Neuronal stem cell (in vitro differentiated cells): Measurements from ENCODE around the gene SLC15A4.

Source experiments
- DNase-seq: peaks from one replicate; pipeline ENCODE4 v3.0.0-alpha.2; 2013; ENCODE audit warnings: low spot score
- H2AFZ ChIP-seq: one replicate; pipeline ENCODE4 v1.6.1; 2013; ENCODE audit warnings: mild to moderate bottlenecking, low read length, inconsistent platforms
- H2AK5ac ChIP-seq: 2 replicates; pipeline ENCODE4 v1.6.1; 2013; ENCODE audit warnings: low read depth, mild to moderate bottlenecking, inconsistent platforms, low read length, moderate library complexity, mixed read lengths
- H2BK120ac ChIP-seq: 2 replicates; pipeline ENCODE4 v1.6.1; 2013; ENCODE audit warnings: low read depth, mild to moderate bottlenecking, inconsistent platforms, low read length, moderate library complexity, mixed read lengths
- H2BK12ac ChIP-seq: one replicate; pipeline ENCODE4 v1.6.1; 2013; ENCODE audit warnings: low read length, inconsistent platforms
- H2BK15ac ChIP-seq: 2 replicates; pipeline ENCODE4 v1.6.1; 2013; ENCODE audit warnings: mild to moderate bottlenecking, low read length, inconsistent platforms, mixed read lengths
- H2BK5ac ChIP-seq: one replicate; pipeline ENCODE4 v1.6.1; 2013; ENCODE audit warnings: inconsistent platforms, mild to moderate bottlenecking, low read length, moderate library complexity
- H3K14ac ChIP-seq: one replicate; pipeline ENCODE4 v1.6.1; 2013; ENCODE audit warnings: low read length, inconsistent platforms
- H3K18ac ChIP-seq: 2 replicates; pipeline ENCODE4 v1.6.1; 2013; ENCODE audit warnings: low read length, inconsistent platforms
- H3K23ac ChIP-seq: 2 replicates; pipeline ENCODE4 v1.6.1; 2013; ENCODE audit warnings: low read depth, mild to moderate bottlenecking, mixed read lengths, low read length, inconsistent platforms; ENCODE audit not compliant: poor library complexity
- H3K27ac ChIP-seq: replicated peaks from 3 replicates; pipeline ENCODE4 v1.5.1; 2013; ENCODE audit warnings: low read length, inconsistent platforms
- H3K27me3 ChIP-seq, 3 experiments: 2 replicates each; pipeline ENCODE4 v1.6.1; 2013; ENCODE audit warnings: low read length in 3 of 3, mild to moderate bottlenecking in 2 of 3, inconsistent platforms in 1 of 3, low read depth in 1 of 3, mixed read lengths in 1 of 3, moderate library complexity in 1 of 3; ENCODE audit not compliant: control insufficient read depth in 3 of 3, insufficient read depth in 3 of 3
- H3K36me3 ChIP-seq, 2 donors: replicated peaks in 1 of 2; 2 replicates each; pipeline ENCODE4 v1.6.1; 2013; ENCODE audit warnings: low read length in 2 of 2; ENCODE audit not compliant: control insufficient read depth in 2 of 2, insufficient read depth in 2 of 2
- H3K4ac ChIP-seq: 2 replicates; pipeline ENCODE4 v1.6.1; 2013; ENCODE audit warnings: inconsistent platforms, mild to moderate bottlenecking, low read length, moderate library complexity
- H3K4me1 ChIP-seq, 2 donors: 1 replicate in 1 of 2; 2 replicates in 1 of 2; pipeline ENCODE4 v1.6.1; 2013; ENCODE audit warnings: low read length in 2 of 2, low read depth in 1 of 2; ENCODE audit not compliant: control insufficient read depth in 2 of 2, insufficient read depth in 1 of 2
- H3K4me2 ChIP-seq: one replicate; pipeline ENCODE4 v1.6.1; 2013; ENCODE audit warnings: mild to moderate bottlenecking, low read length, inconsistent platforms; ENCODE audit not compliant: insufficient read depth, poor library complexity, severe bottlenecking
- H3K4me3 ChIP-seq, 2 donors: 2 replicates each; pipeline ENCODE4 v1.5.1; 2013; ENCODE audit warnings: low read length in 2 of 2, mild to moderate bottlenecking in 2 of 2, inconsistent platforms in 1 of 2, moderate library complexity in 1 of 2
- H3K79me1 ChIP-seq: one replicate; pipeline ENCODE4 v1.6.1; 2013; ENCODE audit warnings: low read depth, mild to moderate bottlenecking, inconsistent platforms, low read length, moderate library complexity
- H3K9ac ChIP-seq: one replicate; pipeline ENCODE4 v1.6.1; 2013; ENCODE audit warnings: mild to moderate bottlenecking, low read depth, low read length, inconsistent platforms; ENCODE audit not compliant: poor library complexity
- H3K9me3 ChIP-seq, 2 donors: replicated peaks in 1 of 2; 2 replicates each; pipeline versions ENCODE3 to v1.6.1; 2013; ENCODE audit warnings: low read length in 2 of 2, mild to moderate bottlenecking in 2 of 2, inconsistent platforms in 1 of 2, low read depth in 1 of 2, mixed read lengths in 1 of 2, moderate library complexity in 1 of 2; ENCODE audit not compliant: control insufficient read depth in 2 of 2, insufficient read depth in 1 of 2
- H4K8ac ChIP-seq: one replicate; pipeline ENCODE4 v1.6.1; 2013; ENCODE audit warnings: low read depth, mild to moderate bottlenecking, inconsistent platforms, low read length, moderate library complexity
- H4K91ac ChIP-seq: one replicate; pipeline ENCODE4 v1.6.1; 2013; ENCODE audit warnings: low read length, low read depth, mild to moderate bottlenecking, inconsistent platforms; ENCODE audit not compliant: poor library complexity
- WGBS, 2 donors: extraction: QIAGEN DNeasy Blood & Tissue Kit; methylation state at CpG; one replicate each; pipeline ENCODE4 v1.1.7; 2013; ENCODE audit warnings: missing lambda C conversion rate in 2 of 2, mixed read lengths in 1 of 2; ENCODE audit not compliant: insufficient read length in 2 of 2, insufficient replicate concordance in 1 of 2; ENCODE audit errors: extremely low coverage in 2 of 2; 5-methylcytosine and 5-hydroxymethylcytosine counted together

SLC15A4 gene

DNA sequence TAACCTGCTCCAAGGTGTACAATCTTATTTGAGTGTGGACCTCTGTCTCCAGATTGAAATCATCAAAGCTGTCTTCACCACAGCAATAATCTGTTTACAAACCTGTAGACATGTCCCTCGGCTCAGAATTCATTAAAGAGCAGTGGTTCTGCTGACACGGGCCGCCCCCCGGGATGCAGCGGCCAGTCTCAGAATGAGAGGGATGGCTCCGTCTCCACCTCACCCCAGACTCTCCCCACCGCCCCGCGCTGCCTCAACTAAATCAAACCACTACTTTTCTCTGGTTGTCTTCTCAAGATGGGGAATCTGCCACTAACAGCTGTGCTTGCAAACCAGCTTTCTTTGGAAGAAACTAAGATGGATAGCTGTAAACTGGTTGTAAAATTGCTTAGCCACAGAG, 56.2 kb downstream of the SLC15A4 start:
- no peaks in the 10 kb centered on the region for H3K36me3 ChIP-seq
- no peak overlapping the region for H2BK5ac ChIP-seq
- H2BK120ac ChIP-seq = no peak overlapping the region
- peaks cover 0 to 8% (median 0%) of the 10 kb centered on the region in 3 experiments for H3K27me3 ChIP-seq
- H3K9me3 ChIP-seq = peaks cover 0 to 2% of the 10 kb centered on the region in 2 donors
- peak overlapping the region; percentile 73 for H2AFZ ChIP-seq
- H3K27ac ChIP-seq = no peak overlapping the region
- H3K4ac ChIP-seq = no peak overlapping the region
- no peak for DNase-seq
- H3K4me2 ChIP-seq = peak overlapping the region; percentile 21
- no peak overlapping the region for H3K23ac ChIP-seq
- no peak overlapping the region for H3K9ac ChIP-seq
- H4K8ac ChIP-seq = no peak overlapping the region
- no peak overlapping the region for H3K4me3 ChIP-seq
- no peak overlapping the region for H3K14ac ChIP-seq
- H2BK15ac ChIP-seq = no peak overlapping the region
- H4K91ac ChIP-seq = no peak overlapping the region
- no CpG with 5 or more reads among the region's 9 CpGs for WGBS, 2 donors
- H2BK12ac ChIP-seq = no peak overlapping the region
- no peaks in the 10 kb centered on the region for H3K79me1 ChIP-seq
- no peak overlapping the region for H3K18ac ChIP-seq
- H3K4me1 ChIP-seq = peaks cover 4 to 9% of the 10 kb centered on the region in 2 donors
- H2AK5ac ChIP-seq = no peak overlapping the region

DNA sequence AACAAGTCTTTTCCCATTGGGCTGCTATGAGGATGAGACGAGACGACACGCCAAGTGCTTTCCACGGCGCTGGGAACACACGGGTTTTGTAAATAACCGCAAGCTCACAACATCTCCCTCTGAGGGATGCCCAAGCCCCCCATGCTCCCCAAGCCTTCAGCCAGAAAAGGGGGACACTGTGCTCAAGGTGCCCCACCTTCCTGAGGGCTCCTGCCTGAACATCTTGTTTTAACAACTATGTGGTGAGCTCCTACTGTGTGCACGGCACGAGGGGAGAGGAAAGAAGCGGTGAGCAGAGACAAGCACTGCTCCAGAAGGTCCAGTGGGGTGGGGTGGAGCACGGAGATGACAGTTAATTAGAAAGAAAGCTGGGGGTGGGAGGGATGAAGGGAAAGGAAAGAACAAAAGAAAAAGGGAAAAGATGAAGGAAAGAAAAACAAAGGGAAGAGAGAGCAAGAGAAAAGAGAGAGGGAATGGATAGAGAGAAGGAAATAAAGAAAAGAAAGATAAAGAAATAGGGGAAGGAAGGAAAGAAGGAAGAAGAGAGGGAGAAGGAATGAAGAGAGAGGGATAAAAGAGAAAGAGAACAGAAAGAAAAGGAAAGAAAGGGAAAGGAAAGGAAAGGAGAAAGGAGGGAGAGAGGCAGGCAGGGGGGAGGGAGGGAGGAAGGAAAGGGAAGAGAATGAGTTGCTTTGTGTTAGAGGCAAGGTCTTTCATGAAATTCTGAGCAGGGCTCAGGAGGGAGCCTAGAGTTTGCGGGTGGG, 56.8 kb downstream of the SLC15A4 start:
- Histone ChIP-seq H3K9me3 (peaks cover 0 to 2% of the 10 kb centered on the region in 2 donors), H2BK15ac (no peak overlapping the region), H3K79me1 (no peaks in the 10 kb centered on the region), H2AFZ (peak overlapping the region; percentile 73), H3K4me3 (no peak overlapping the region), H3K18ac (peak overlapping the region; percentile 72), H2AK5ac (no peak overlapping the region), H4K8ac (no peak overlapping the region), H2BK12ac (no peak overlapping the region), H3K9ac (no peak overlapping the region), H3K4ac (no peak overlapping the region), H3K27ac (no peak overlapping the region), H3K4me1 (peaks cover 4 to 9% of the 10 kb centered on the region in 2 donors), H3K14ac (no peak overlapping the region), H4K91ac (no peak overlapping the region), H3K27me3 (peaks cover 0 to 8% (median 0%) of the 10 kb centered on the region in 3 experiments), H2BK5ac (no peak overlapping the region), H3K4me2 (no peak overlapping the region), H3K36me3 (no peaks in the 10 kb centered on the region), H3K23ac (no peak overlapping the region), H2BK120ac (no peak overlapping the region)
- no peak for DNase-seq
- WGBS, 2 donors = no CpG with 5 or more reads among the region's 12 CpGs

DNA sequence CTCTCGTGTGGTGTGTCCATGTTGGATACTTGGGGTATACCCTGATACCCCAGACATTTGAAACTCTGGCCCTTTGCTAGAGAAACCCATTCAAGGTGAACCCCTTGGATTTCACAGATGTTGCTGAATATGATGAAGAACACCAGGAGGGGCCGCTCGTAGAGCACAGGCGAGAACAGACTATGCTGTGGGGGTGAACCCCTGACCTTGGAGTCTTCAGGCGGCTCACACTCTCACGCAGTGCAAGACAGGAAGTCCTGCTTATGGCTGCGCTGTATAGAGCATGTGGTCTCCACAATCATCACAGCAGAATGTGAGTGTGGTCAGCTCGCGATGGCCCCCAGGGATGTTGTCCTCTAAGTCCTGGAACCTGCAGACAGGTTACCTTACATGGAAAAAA, 60.4 kb downstream of the SLC15A4 start:
- Histone ChIP-seq H3K14ac (no peak overlapping the region), H2AFZ (no peak overlapping the region), H3K27me3 (peaks cover 0 to 10% (median 0%) of the 10 kb centered on the region in 3 experiments), H2BK120ac (no peak overlapping the region), H4K91ac (no peak overlapping the region), H2AK5ac (no peak overlapping the region), H2BK12ac (no peak overlapping the region), H2BK15ac (no peak overlapping the region), H3K9ac (no peak overlapping the region), H3K79me1 (no peaks in the 10 kb centered on the region), H2BK5ac (no peak overlapping the region), H3K4me1 (peaks cover 0 to 9% of the 10 kb centered on the region in 2 donors), H3K23ac (peak overlapping the region; percentile 12), H3K9me3 (no peaks in the 10 kb centered on the region), H3K4ac (no peak overlapping the region), H3K18ac (no peak overlapping the region), H3K27ac (no peak overlapping the region), H4K8ac (no peak overlapping the region), H3K4me2 (no peak overlapping the region), H3K36me3 (no peaks in the 10 kb centered on the region), H3K4me3 (no peak overlapping the region)
- no peak for DNase-seq
- WGBS, 2 donors = no CpG with 5 or more reads among the region's 9 CpGs

DNA sequence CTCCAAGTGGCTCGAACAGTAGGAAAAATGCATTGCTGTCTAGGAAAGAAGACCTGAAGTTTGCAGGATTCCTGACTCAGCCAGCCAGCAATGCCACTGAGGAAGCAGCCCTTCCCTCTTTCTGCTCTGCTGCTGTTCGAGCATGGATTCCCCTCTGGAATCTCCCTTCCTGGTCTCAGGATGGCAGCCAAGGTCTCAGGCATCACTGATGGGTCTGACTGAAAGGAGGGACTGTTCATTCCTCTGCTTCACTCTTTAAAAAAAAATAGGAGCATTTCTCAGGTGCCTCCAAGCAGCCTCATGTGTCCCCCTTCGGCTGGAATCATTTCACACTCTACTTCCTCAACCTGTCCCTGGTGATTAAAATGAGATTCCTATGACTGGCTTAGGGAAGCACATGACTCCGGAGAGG, 62.4 kb downstream of the SLC15A4 start:
- H2BK5ac ChIP-seq = no peak overlapping the region
- no peak overlapping the region for H2BK120ac ChIP-seq
- no peak overlapping the region for H3K9ac ChIP-seq
- no peak overlapping the region for H4K8ac ChIP-seq
- peaks cover 0 to 5% of the 10 kb centered on the region in 2 donors for H3K4me1 ChIP-seq
- no peak overlapping the region for H3K18ac ChIP-seq
- H3K36me3 ChIP-seq = no peaks in the 10 kb centered on the region
- no peaks in the 10 kb centered on the region for H3K79me1 ChIP-seq
- H3K14ac ChIP-seq = no peak overlapping the region
- H3K4ac ChIP-seq = no peak overlapping the region
- no peak for DNase-seq
- no peak overlapping the region for H2BK12ac ChIP-seq
- no peak overlapping the region for H2AK5ac ChIP-seq
- H3K27me3 ChIP-seq = peaks cover 0 to 5% (median 0%) of the 10 kb centered on the region in 3 experiments
- no CpG with 5 or more reads among the region's 4 CpGs for WGBS, 2 donors
- H3K4me2 ChIP-seq = no peak overlapping the region
- no peak overlapping the region for H2BK15ac ChIP-seq
- no peak overlapping the region for H3K4me3 ChIP-seq
- no peak overlapping the region for H3K23ac ChIP-seq
- no peak overlapping the region for H3K27ac ChIP-seq
- H3K9me3 ChIP-seq = no peaks in the 10 kb centered on the region
- H2AFZ ChIP-seq = peak overlapping the region; percentile 37
- H4K91ac ChIP-seq = no peak overlapping the region
